ENCODE measurements around the gene TSC22D1. TPM values are rescaled to one million over a fixed set of nuclear protein-coding genes. Genes with fewer than 3 reads are reported as not detected.

The TSC22D1 gene
- total RNA-seq, 2 experiments from 2014 or later = 14.6 to 27.7 TPM

GRCh38 chr13:44447783-44448321, 128.3 kb downstream of the TSC22D1 start:
- no peaks in the 10 kb centered on the region for H3K4me1 ChIP-seq (ENCODE audit: insufficient read depth, low read length, poor library complexity, severe bottlenecking)
- no peaks in the 10 kb centered on the region for H3K9me2 ChIP-seq (ENCODE audit: insufficient read depth, low read length)
- no peak overlapping the region for H3K27ac ChIP-seq (ENCODE audit: low read depth, low read length, poor library complexity, severe bottlenecking)
- ChIA-PET CTCF (ENCODE audit: unreplicated experiment) (no interaction called here), POLR2A (interaction anchor here (0.7 kb wide), 1 partner anchor 1708 kb away, joined by 4 read pairs; no protein-coding TSS in a partner anchor)
- no peaks in the 10 kb centered on the region for H3K9me3 ChIP-seq (ENCODE audit: low read length)
- H4K20me1 ChIP-seq (ENCODE audit: insufficient read depth, low read length) = no peaks in the 10 kb centered on the region
- no TSS peak for BruUV-seq (replicated peaks)
- DNase-seq (ENCODE audit: low spot score) = no peak
- intact Hi-C loops (cut with micrococcal nuclease; ENCODE audit: unreplicated experiment) = no loop called here
- TF ChIP-seq EZH2phosphoT487 (IDR thresholded peaks at IDR 0.05; ENCODE audit: borderline replicate concordance, low read depth, low read length) (no peak), CTCF (conservative IDR thresholded peaks at IDR 0.05; ENCODE audit: low read length) (no peak)
- H3K4me3 ChIP-seq (ENCODE audit: low read depth, low read length, poor library complexity, severe bottlenecking) = no peak overlapping the region
- no peaks in the 10 kb centered on the region for H3K36me3 ChIP-seq (ENCODE audit: insufficient read depth, low read length)
- no peaks in the 10 kb centered on the region for H3K79me2 ChIP-seq (ENCODE audit: insufficient read depth, low read depth, low read length)
- no peak overlapping the region for H3K4me2 ChIP-seq (ENCODE audit: low read length)
- no peak overlapping the region for H2AFZ ChIP-seq (ENCODE audit: low read length)

DNA sequence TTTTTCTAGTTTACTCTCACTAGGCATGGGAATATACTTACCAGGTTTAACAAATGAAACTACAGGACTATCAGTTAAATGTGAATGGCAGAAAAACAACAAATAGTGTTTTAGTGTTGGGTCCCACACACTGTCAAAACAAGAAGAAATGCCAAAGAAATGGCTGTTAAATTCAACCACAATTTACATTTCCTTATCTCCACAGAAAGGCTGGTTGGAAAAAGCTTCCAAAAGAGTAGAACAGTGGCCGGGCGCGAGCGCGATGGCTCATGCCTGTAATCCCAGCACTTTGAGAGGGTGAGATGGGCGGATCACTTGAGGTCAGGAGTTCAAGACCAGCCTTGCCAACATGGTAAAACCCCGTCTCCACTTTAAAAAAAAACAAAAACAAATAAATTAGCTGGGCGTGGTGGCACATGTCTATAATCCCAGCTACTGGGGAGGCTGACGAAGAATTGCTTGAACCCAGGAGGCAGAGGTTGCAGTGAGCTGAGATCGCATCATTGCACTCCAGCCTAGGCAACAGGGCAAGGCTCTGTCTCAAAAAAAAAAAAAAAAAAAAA, 136.0 kb downstream of the TSC22D1 start:
- no TSS peak for BruUV-seq (replicated peaks)
- no peaks in the 10 kb centered on the region for H3K79me2 ChIP-seq (ENCODE audit: insufficient read depth, low read depth, low read length)

More for the DNA sequence above, 136.0 kb downstream of the TSC22D1 start:
- Histone ChIP-seq H3K4me2 (ENCODE audit: low read length) (no peak overlapping the region), H3K4me1 (ENCODE audit: insufficient read depth, low read length, poor library complexity, severe bottlenecking) (peaks cover 17% of the 10 kb centered on the region), H4K20me1 (ENCODE audit: insufficient read depth, low read length) (no peaks in the 10 kb centered on the region), H2AFZ (ENCODE audit: low read length) (no peak overlapping the region), H3K9me3 (ENCODE audit: low read length) (no peaks in the 10 kb centered on the region), H3K36me3 (ENCODE audit: insufficient read depth, low read length) (no peaks in the 10 kb centered on the region), H3K27ac (ENCODE audit: low read depth, low read length, poor library complexity, severe bottlenecking) (no peak overlapping the region), H3K9me2 (ENCODE audit: insufficient read depth, low read length) (no peaks in the 10 kb centered on the region), H3K4me3 (ENCODE audit: low read depth, low read length, poor library complexity, severe bottlenecking) (no peak overlapping the region)
- TF ChIP-seq CTCF (conservative IDR thresholded peaks at IDR 0.05; ENCODE audit: low read length) (no peak), EZH2phosphoT487 (IDR thresholded peaks at IDR 0.05; ENCODE audit: borderline replicate concordance, low read depth, low read length) (no peak)
- DNase-seq (ENCODE audit: low spot score) = no peak
- ChIA-PET CTCF (ENCODE audit: unreplicated experiment) (no interaction called here), POLR2A (interaction anchor here (0.7 kb wide), 1 partner anchor 384 kb away, joined by 3 read pairs; no protein-coding TSS in a partner anchor)
- intact Hi-C loops (cut with micrococcal nuclease; ENCODE audit: unreplicated experiment) = no loop called here
